HEK293 (cell line): Measurements from ENCODE around the gene WBP4.

ENCODE experiments used
- GLIS2 ChIP-seq: fragments of 450-650 bp; formaldehyde crosslinking; IDR thresholded peaks from 2 replicates; pipeline ENCODE4 v1.5.1; 2016; ENCODE audit warnings: missing biosample characterization, missing genetic modification characterization
- HOXC10 ChIP-seq: sonication (generic); formaldehyde crosslinking; IDR thresholded peaks from 2 replicates; pipeline ENCODE4 v1.8.1; 2023; ENCODE audit warnings: mild to moderate bottlenecking, missing genetic modification reagents
- KLF1 ChIP-seq: fragments of 450-650 bp; formaldehyde crosslinking; IDR thresholded peaks from 2 replicates; pipeline ENCODE4 v1.5.1; 2016; ENCODE audit warnings: missing biosample characterization, missing genetic modification characterization
- MZF1 ChIP-seq: fragments of 450-650 bp; formaldehyde crosslinking; IDR thresholded peaks from 2 replicates; pipeline ENCODE4 v1.5.1; 2017; ENCODE audit warnings: missing biosample characterization, missing genetic modification characterization, borderline replicate concordance
- PRDM1 ChIP-seq: fragments of 450-650 bp; formaldehyde crosslinking; IDR thresholded peaks from 2 replicates; pipeline ENCODE4; 2016; ENCODE audit warnings: missing biosample characterization, missing genetic modification characterization
- SP7 ChIP-seq: fragments of 450-650 bp; formaldehyde crosslinking; IDR thresholded peaks from 2 replicates; pipeline ENCODE4 v1.5.1; 2016; ENCODE audit warnings: missing biosample characterization, missing genetic modification characterization
- ZBTB20 ChIP-seq: fragments of 450-650 bp; formaldehyde crosslinking; IDR thresholded peaks from 2 replicates; pipeline ENCODE4 v1.5.1; 2016; ENCODE audit warnings: missing biosample characterization, missing genetic modification characterization
- ZBTB7A ChIP-seq: fragments of 450-650 bp; formaldehyde crosslinking; IDR thresholded peaks from 2 replicates; pipeline ENCODE4 v1.5.1; 2016; ENCODE audit warnings: low read depth, missing biosample characterization, missing genetic modification characterization
- ZBTB8A ChIP-seq: fragments of 450-650 bp; formaldehyde crosslinking; IDR thresholded peaks from 2 replicates; pipeline ENCODE4 v1.5.1; 2016; ENCODE audit warnings: missing biosample characterization, missing genetic modification characterization
- ZEB2 ChIP-seq: fragments of 450-650 bp; formaldehyde crosslinking; IDR thresholded peaks from 2 replicates; pipeline ENCODE4 v1.5.1; 2016; ENCODE audit warnings: missing biosample characterization, missing genetic modification characterization
- ZFP3 ChIP-seq: fragments of 450-650 bp; formaldehyde crosslinking; IDR thresholded peaks from 2 replicates; pipeline ENCODE4 v1.5.1; 2016; ENCODE audit warnings: low read depth, missing biosample characterization, missing genetic modification characterization
- ZNF184 ChIP-seq: fragments of 450-650 bp; IDR thresholded peaks from 2 replicates; pipeline ENCODE4 v1.5.1; 2018; ENCODE audit warnings: missing biosample characterization, mild to moderate bottlenecking, missing genetic modification characterization
- ZNF19 ChIP-seq: fragments of 450-650 bp; formaldehyde crosslinking; IDR thresholded peaks from 2 replicates; pipeline ENCODE4; 2016; ENCODE audit warnings: missing biosample characterization, missing genetic modification characterization, low read depth
- ZNF391 ChIP-seq: fragments of 450-650 bp; formaldehyde crosslinking; IDR thresholded peaks from 2 replicates; pipeline ENCODE4 v1.5.1; 2016; ENCODE audit warnings: low read depth, missing biosample characterization, missing genetic modification characterization, borderline replicate concordance
- ZNF423 ChIP-seq: fragments of 450-650 bp; formaldehyde crosslinking; IDR thresholded peaks from 2 replicates; pipeline ENCODE4 v1.5.1; 2016; ENCODE audit warnings: missing biosample characterization, missing genetic modification characterization
- ZNF596 ChIP-seq: fragments of 450-650 bp; IDR thresholded peaks from 2 replicates; pipeline ENCODE4 v1.5.0; 2018; ENCODE audit warnings: missing biosample characterization, mild to moderate bottlenecking, missing genetic modification characterization, moderate library complexity
- ZNF701 ChIP-seq: fragments of 450-650 bp; formaldehyde crosslinking; IDR thresholded peaks from 2 replicates; pipeline ENCODE4 v1.5.1; 2016; ENCODE audit warnings: missing biosample characterization, missing genetic modification characterization
- ZSCAN18 ChIP-seq: fragments of 450-650 bp; formaldehyde crosslinking; IDR thresholded peaks from 2 replicates; pipeline ENCODE4 v1.5.1; 2016; ENCODE audit warnings: missing biosample characterization, missing genetic modification characterization
- TF ChIP-seq, protein P1 (sequence below): fragments of 450-650 bp; formaldehyde crosslinking; IDR thresholded peaks from 2 replicates; pipeline ENCODE4 v1.5.1; 2016; ENCODE audit warnings: missing biosample characterization, missing genetic modification characterization
- TF ChIP-seq, protein P2 (sequence below): fragments of 450-650 bp; formaldehyde crosslinking; IDR thresholded peaks from 2 replicates; pipeline ENCODE4 v1.5.1; 2016; ENCODE audit warnings: missing biosample characterization, missing genetic modification characterization, low read depth
- TF ChIP-seq, protein P3 (sequence below): fragments of 450-650 bp; formaldehyde crosslinking; IDR thresholded peaks from 2 replicates; pipeline ENCODE4 v1.5.1; 2017; ENCODE audit warnings: missing biosample characterization, missing genetic modification characterization
- TF ChIP-seq, protein P4 (sequence below): fragments of 450-650 bp; formaldehyde crosslinking; IDR thresholded peaks from 2 replicates; pipeline ENCODE4 v1.5.1; 2016; ENCODE audit warnings: missing biosample characterization, missing genetic modification characterization
- TF ChIP-seq, protein P5 (sequence below): fragments of 450-650 bp; formaldehyde crosslinking; conservative IDR thresholded peaks from 2 replicates; pipeline ENCODE4 v1.5.1; 2016; ENCODE audit warnings: low read depth, missing biosample characterization, missing genetic modification characterization

Gene WBP4

GRCh38 chr13:41061075-41061913 lies at the start of gene WBP4 (continued):
- TF ChIP-seq, protein P1, sequence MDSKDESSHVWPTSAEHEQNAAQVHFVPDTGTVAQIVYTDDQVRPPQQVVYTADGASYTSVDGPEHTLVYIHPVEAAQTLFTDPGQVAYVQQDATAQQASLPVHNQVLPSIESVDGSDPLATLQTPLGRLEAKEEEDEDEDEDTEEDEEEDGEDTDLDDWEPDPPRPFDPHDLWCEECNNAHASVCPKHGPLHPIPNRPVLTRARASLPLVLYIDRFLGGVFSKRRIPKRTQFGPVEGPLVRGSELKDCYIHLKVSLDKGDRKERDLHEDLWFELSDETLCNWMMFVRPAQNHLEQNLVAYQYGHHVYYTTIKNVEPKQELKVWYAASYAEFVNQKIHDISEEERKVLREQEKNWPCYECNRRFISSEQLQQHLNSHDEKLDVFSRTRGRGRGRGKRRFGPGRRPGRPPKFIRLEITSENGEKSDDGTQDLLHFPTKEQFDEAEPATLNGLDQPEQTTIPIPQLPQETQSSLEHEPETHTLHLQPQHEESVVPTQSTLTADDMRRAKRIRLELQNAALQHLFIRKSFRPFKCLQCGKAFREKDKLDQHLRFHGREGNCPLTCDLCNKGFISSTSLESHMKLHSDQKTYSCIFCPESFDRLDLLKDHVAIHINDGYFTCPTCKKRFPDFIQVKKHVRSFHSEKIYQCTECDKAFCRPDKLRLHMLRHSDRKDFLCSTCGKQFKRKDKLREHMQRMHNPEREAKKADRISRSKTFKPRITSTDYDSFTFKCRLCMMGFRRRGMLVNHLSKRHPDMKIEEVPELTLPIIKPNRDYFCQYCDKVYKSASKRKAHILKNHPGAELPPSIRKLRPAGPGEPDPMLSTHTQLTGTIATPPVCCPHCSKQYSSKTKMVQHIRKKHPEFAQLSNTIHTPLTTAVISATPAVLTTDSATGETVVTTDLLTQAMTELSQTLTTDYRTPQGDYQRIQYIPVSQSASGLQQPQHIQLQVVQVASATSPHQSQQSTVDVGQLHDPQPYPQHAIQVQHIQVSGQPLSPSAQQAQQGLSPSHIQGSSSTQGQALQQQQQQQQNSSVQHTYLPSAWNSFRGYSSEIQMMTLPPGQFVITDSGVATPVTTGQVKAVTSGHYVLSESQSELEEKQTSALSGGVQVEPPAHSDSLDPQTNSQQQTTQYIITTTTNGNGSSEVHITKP (tag by site-specific recombination) = peak; percentile 98
- TF ChIP-seq ZNF184 (tag by site-specific recombination) (peak; percentile 89; the same call in 1 of the 2 replicates), PRDM1 (no peak; the same call in 1 of the 2 replicates), HOXC10 (CRISPR knock-in tag) (no peak), MZF1 (peak; percentile 71; the same call in 1 of the 2 replicates), SP7 (tag by site-specific recombination) (peak; percentile 82), ZSCAN18 (tag by site-specific recombination) (0 out of 2 replicates have a peak, but pooled peaks have one; percentile 18), KLF1 (peak; percentile 77), ZNF701 (tag by site-specific recombination) (no peak), ZBTB7A (tag by site-specific recombination) (0 out of 2 replicates have a peak, but pooled peaks have one; percentile 71), ZFP3 (tag by site-specific recombination) (no peak), ZNF423 (tag by site-specific recombination) (peak; percentile 86), ZNF596 (tag by site-specific recombination) (0 out of 2 replicates have a peak, but pooled peaks have one; percentile 21), GLIS2 (peak; percentile 70), ZBTB8A (tag by site-specific recombination) (peak; percentile 97), ZNF391 (tag by site-specific recombination) (peak; percentile 81; the same call in 1 of the 2 replicates), ZNF19 (no peak), ZEB2 (peak; percentile 99), ZBTB20 (tag by site-specific recombination) (peak; percentile 98)
- TF ChIP-seq, protein P2, sequence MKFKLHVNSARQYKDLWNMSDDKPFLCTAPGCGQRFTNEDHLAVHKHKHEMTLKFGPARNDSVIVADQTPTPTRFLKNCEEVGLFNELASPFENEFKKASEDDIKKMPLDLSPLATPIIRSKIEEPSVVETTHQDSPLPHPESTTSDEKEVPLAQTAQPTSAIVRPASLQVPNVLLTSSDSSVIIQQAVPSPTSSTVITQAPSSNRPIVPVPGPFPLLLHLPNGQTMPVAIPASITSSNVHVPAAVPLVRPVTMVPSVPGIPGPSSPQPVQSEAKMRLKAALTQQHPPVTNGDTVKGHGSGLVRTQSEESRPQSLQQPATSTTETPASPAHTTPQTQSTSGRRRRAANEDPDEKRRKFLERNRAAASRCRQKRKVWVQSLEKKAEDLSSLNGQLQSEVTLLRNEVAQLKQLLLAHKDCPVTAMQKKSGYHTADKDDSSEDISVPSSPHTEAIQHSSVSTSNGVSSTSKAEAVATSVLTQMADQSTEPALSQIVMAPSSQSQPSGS = peak; percentile 67
- TF ChIP-seq, protein P3, sequence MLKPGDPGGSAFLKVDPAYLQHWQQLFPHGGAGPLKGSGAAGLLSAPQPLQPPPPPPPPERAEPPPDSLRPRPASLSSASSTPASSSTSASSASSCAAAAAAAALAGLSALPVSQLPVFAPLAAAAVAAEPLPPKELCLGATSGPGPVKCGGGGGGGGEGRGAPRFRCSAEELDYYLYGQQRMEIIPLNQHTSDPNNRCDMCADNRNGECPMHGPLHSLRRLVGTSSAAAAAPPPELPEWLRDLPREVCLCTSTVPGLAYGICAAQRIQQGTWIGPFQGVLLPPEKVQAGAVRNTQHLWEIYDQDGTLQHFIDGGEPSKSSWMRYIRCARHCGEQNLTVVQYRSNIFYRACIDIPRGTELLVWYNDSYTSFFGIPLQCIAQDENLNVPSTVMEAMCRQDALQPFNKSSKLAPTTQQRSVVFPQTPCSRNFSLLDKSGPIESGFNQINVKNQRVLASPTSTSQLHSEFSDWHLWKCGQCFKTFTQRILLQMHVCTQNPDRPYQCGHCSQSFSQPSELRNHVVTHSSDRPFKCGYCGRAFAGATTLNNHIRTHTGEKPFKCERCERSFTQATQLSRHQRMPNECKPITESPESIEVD (tag by site-specific recombination) = peak; percentile 43; the same call in 1 of the 2 replicates
- TF ChIP-seq, protein P4, sequence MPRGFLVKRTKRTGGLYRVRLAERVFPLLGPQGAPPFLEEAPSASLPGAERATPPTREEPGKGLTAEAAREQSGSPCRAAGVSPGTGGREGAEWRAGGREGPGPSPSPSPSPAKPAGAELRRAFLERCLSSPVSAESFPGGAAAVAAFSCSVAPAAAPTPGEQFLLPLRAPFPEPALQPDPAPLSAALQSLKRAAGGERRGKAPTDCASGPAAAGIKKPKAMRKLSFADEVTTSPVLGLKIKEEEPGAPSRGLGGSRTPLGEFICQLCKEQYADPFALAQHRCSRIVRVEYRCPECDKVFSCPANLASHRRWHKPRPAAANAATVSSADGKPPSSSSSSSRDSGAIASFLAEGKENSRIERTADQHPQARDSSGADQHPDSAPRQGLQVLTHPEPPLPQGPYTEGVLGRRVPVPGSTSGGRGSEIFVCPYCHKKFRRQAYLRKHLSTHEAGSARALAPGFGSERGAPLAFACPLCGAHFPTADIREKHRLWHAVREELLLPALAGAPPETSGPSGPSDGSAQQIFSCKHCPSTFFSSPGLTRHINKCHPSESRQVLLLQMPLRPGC = peak; percentile 81; the same call in 1 of the 2 replicates
- TF ChIP-seq, protein P5, sequence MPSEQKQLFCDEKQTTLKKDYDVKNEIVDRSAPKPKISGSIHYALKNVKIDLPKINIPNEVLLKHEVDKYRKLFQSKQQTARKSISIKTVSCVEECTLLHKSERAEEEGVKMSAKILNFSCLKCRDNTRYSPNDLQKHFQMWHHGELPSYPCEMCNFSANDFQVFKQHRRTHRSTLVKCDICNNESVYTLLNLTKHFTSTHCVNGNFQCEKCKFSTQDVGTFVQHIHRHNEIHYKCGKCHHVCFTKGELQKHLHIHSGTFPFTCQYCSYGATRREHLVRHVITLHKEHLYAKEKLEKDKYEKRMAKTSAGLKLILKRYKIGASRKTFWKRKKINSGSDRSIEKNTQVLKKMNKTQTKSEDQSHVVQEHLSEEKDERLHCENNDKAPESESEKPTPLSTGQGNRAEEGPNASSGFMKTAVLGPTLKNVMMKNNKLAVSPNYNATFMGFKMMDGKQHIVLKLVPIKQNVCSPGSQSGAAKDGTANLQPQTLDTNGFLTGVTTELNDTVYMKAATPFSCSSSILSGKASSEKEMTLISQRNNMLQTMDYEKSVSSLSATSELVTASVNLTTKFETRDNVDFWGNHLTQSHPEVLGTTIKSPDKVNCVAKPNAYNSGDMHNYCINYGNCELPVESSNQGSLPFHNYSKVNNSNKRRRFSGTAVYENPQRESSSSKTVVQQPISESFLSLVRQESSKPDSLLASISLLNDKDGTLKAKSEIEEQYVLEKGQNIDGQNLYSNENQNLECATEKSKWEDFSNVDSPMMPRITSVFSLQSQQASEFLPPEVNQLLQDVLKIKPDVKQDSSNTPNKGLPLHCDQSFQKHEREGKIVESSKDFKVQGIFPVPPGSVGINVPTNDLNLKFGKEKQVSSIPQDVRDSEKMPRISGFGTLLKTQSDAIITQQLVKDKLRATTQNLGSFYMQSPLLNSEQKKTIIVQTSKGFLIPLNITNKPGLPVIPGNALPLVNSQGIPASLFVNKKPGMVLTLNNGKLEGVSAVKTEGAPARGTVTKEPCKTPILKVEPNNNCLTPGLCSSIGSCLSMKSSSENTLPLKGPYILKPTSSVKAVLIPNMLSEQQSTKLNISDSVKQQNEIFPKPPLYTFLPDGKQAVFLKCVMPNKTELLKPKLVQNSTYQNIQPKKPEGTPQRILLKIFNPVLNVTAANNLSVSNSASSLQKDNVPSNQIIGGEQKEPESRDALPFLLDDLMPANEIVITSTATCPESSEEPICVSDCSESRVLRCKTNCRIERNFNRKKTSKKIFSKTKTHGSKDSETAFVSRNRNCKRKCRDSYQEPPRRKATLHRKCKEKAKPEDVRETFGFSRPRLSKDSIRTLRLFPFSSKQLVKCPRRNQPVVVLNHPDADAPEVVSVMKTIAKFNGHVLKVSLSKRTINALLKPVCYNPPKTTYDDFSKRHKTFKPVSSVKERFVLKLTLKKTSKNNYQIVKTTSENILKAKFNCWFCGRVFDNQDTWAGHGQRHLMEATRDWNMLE = no peak; the same call in 1 of the 2 replicates
